Endothelial cell (in vitro differentiated cells): ENCODE measurements around the gene ZBED4. TPM values are rescaled to one million over a fixed set of nuclear protein-coding genes. Genes with fewer than 3 reads are reported as not detected.

Source experiments
- DNase-seq: peaks from one replicate; pipeline ENCODE4 v3.0.0; 2021; ENCODE audit warnings: low spot score
- H3K27ac Mint-ChIP-seq: one replicate; pipeline ENCODE4 v1.8.0; 2021; ENCODE audit warnings: mixed read lengths, inconsistent platforms; ENCODE audit not compliant: unreplicated experiment
- H3K27me3 Mint-ChIP-seq: one replicate; pipeline ENCODE4 v1.8.0; 2021; ENCODE audit warnings: mild to moderate bottlenecking, moderate library complexity, mixed read lengths, inconsistent platforms; ENCODE audit not compliant: unreplicated experiment
- H3K36me3 Mint-ChIP-seq: one replicate; pipeline ENCODE4 v1.8.0; 2021; ENCODE audit warnings: mild to moderate bottlenecking, low read depth, mixed read lengths, inconsistent platforms; ENCODE audit not compliant: unreplicated experiment
- H3K4me1 Mint-ChIP-seq: one replicate; pipeline ENCODE4 v1.8.0; 2021; ENCODE audit warnings: mild to moderate bottlenecking, mixed read lengths, inconsistent platforms; ENCODE audit not compliant: unreplicated experiment
- H3K4me3 Mint-ChIP-seq: one replicate; pipeline ENCODE4 v1.8.0; 2021; ENCODE audit warnings: mild to moderate bottlenecking, mixed read lengths, inconsistent platforms; ENCODE audit not compliant: unreplicated experiment
- H3K9me3 Mint-ChIP-seq: one replicate; pipeline ENCODE4 v1.8.0; 2021; ENCODE audit warnings: mixed read lengths, inconsistent platforms; ENCODE audit not compliant: unreplicated experiment
- CTCF ChIP-seq: fragments of 200-600 bp; sonication (generic); IDR thresholded peaks from one replicate; pipeline ENCODE4 v1.5.0; 2021; ENCODE audit warnings: antibody characterized with exemption; ENCODE audit not compliant: unreplicated experiment
- total RNA-seq: library from RNA; stranded (reverse); fragmentation: NEBNext Ultra II Directional; extraction: Animal tissue kit (Norgen Biotek cat#: 25700); gene quantifications from one replicate; pipeline ENCODE4 v1.2.1, GENCODE V29; 2021; ENCODE audit not compliant: unreplicated experiment

Gene ZBED4
- total RNA-seq, 1 donor from 2014 or later, result 22.6 TPM

GRCh38 chr22:49855251-49855911 lies 1.7 kb downstream of the ZBED4 start:
- H3K4me1 Mint-ChIP-seq, result peaks cover 22% of the 10 kb centered on the region
- no peaks in the 10 kb centered on the region for H3K9me3 Mint-ChIP-seq
- peaks cover 13% of the 10 kb centered on the region for H3K36me3 Mint-ChIP-seq
- peak overlapping the region; percentile 6 for H3K27ac Mint-ChIP-seq
- peaks cover 23% of the 10 kb centered on the region for H3K27me3 Mint-ChIP-seq
- no peak for TF ChIP-seq CTCF
- H3K4me3 Mint-ChIP-seq, result peak overlapping the region; percentile 97
- no peak for DNase-seq

DNA sequence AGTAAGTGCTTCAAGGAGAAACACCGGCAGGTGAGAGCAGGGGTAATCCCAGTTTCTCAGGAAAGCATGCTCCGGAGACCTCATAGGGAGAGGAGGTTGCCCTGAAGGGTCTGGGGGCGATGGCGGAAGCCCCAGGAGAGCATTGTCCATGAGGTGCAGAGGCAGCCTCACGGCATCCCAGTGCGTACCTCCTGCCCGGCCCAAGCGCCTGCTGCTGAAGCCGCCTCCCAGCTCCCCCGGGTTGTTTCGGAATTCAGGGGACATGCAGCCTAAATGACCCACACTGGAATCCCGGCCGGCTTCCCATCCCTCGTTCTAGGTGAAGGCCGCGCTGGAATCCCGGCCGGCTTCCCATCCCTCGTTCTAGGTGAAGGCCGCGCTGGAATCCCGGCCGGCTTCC lies 2.7 kb downstream of the ZBED4 start:
- Mint-ChIP-seq H3K27ac (no peak overlapping the region), H3K36me3 (peaks cover 9% of the 10 kb centered on the region), H3K4me3 (peak overlapping the region; percentile 97), H3K27me3 (peaks cover 14% of the 10 kb centered on the region), H3K9me3 (no peaks in the 10 kb centered on the region), H3K4me1 (peaks cover 22% of the 10 kb centered on the region)
- no peak for TF ChIP-seq CTCF
- DNase-seq, result no peak

DNA sequence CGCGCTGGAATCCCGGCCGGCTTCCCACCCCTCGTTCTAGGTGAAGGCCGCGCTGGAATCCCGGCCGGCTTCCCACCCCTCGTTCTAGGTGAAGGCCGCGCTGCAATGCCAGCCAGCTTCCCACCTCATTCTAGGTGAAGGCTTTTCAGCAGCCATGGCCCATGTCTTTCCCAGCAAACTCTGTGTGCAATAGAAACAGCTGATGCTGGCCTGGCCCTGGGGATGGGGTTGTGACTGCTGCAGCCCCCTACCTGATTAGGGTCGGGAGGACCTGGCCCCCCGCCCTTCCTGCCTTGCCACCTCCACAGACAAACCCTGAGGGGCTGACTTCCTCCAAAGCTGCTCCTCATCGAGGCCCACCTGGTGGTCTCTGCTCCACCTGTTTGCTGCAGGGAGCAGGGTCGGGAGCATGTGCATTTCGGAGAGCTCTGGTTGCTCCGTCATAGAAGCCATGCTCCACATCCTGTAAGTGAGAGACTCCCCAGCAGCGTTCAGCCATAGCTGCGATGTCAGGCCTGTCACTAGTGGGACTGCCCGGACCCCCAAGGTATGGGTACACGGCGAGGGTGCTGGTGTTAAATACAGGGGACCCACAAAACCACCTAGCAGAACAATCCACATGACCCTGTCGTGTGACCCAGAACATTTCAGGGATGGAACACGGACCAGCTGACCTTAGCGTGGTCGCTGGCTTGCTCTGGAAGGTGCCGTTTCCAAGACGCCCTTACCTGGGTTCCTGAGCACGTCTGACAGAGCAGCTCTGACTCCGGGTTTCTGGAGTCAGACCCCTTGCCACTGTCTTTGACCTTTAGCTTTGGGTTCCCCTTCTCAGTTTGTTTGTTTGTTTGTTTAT lies 3.3 kb downstream of the ZBED4 start:
- Mint-ChIP-seq H3K36me3 (peaks cover 9% of the 10 kb centered on the region), H3K9me3 (no peaks in the 10 kb centered on the region), H3K27ac (no peak overlapping the region)

DNA sequence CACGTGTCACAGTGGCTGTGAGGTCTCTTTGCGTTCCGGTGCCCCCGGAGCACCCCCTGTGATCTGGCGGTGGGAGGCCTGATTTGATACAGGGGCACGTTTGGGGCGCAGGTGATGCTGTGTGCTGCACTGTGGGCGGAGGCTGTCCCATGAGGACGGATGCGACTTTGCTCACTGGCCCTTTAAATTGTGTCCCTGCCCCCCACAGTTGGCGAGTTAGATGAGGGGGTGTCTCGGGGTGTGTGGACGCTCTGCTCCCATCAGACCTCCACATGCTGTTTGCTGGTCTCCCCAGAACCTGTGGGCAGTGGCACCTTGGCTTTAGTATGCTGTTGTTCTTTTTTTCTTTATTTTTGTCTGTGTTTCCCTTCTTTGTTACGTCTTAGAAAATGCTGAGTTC lies 5.2 kb downstream of the ZBED4 start:
- H3K27me3 Mint-ChIP-seq, result peaks cover 4% of the 10 kb centered on the region
- peaks cover 9% of the 10 kb centered on the region for H3K36me3 Mint-ChIP-seq
- no peak for TF ChIP-seq CTCF
- H3K27ac Mint-ChIP-seq, result no peak overlapping the region
- no peak for DNase-seq
- peak overlapping the region; percentile 63 for H3K4me3 Mint-ChIP-seq
- H3K9me3 Mint-ChIP-seq, result no peaks in the 10 kb centered on the region
- H3K4me1 Mint-ChIP-seq, result peaks cover 22% of the 10 kb centered on the region

More for the DNA sequence above, 3.3 kb downstream of the ZBED4 start:
- Mint-ChIP-seq H3K4me1 (peaks cover 22% of the 10 kb centered on the region), H3K4me3 (no peak overlapping the region), H3K27me3 (peaks cover 8% of the 10 kb centered on the region)
- no peak for DNase-seq
- no peak for TF ChIP-seq CTCF
